Measurements from ENCODE around the gene QSOX2.
"Not testable (repeated sequence)": the region's sequence is repeated elsewhere in the genome, so short reads cannot be mapped to it uniquely, and the experiment has no call there.

QSOX2 gene

DNA sequence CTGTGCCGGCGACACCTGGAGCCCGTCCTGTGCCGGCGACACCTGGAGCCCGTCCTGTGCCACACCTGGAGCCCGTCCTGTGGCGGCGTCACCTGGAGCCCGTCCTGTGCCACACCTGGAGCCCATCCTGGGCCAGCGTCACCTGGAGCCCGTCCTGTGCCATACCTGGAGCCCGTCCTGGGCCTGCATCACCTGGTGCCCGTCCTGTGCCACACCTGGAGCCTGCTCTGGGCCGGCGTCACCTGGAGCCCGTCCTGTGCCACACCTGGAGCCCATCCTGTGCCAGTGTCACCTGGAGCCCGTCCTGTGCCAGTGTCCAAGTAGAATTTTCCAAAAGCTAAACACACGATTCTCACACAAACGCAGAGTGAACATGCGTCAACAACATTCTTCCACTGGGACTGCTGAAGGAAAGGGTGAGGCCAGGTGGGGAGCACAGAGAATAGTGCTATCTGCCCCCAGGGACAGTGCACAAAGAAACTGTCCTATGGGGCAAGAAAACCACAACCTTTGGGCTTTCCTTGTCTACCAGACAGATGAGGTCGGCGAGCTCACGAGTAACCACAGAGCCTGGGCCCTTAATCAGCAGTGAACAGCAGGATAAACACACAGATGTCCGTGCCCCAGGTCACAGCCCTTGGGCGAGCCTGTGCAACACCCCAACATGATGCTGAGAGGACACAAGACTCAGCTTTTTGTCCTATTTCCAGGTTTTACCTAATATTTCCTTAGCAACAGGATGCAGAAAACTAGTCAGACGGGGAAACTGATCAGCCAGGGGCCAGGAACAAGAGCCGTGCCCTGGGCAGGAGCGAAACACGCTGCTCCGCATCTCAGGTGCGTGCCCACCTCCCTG lies 7.9 kb downstream of the QSOX2 start:
- Histone ChIP-seq H3K27me3 (ENCODE audit: insufficient read depth, poor library complexity, severe bottlenecking) (no peaks in the 10 kb centered on the region), H3K9me3 (ENCODE audit: severe bottlenecking) (no peaks in the 10 kb centered on the region), H3K4me3 (ENCODE audit: severe bottlenecking) (no peak overlapping the region), H3K36me3 (ENCODE audit: low read depth) (no peaks in the 10 kb centered on the region), H3K4me1 (ENCODE audit: insufficient read depth, poor library complexity, severe bottlenecking) (no peaks in the 10 kb centered on the region), H3K27ac (ENCODE audit: poor library complexity, severe bottlenecking) (no peak overlapping the region)
- TF ChIP-seq, protein P1, sequence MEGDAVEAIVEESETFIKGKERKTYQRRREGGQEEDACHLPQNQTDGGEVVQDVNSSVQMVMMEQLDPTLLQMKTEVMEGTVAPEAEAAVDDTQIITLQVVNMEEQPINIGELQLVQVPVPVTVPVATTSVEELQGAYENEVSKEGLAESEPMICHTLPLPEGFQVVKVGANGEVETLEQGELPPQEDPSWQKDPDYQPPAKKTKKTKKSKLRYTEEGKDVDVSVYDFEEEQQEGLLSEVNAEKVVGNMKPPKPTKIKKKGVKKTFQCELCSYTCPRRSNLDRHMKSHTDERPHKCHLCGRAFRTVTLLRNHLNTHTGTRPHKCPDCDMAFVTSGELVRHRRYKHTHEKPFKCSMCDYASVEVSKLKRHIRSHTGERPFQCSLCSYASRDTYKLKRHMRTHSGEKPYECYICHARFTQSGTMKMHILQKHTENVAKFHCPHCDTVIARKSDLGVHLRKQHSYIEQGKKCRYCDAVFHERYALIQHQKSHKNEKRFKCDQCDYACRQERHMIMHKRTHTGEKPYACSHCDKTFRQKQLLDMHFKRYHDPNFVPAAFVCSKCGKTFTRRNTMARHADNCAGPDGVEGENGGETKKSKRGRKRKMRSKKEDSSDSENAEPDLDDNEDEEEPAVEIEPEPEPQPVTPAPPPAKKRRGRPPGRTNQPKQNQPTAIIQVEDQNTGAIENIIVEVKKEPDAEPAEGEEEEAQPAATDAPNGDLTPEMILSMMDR (IDR thresholded peaks at IDR 0.05; ENCODE audit: poor library complexity, severe bottlenecking), result no peak
- ATAC-seq (ENCODE audit: low read depth), result no peak
- no peak for DNase-seq (ENCODE audit: low spot score)

DNA sequence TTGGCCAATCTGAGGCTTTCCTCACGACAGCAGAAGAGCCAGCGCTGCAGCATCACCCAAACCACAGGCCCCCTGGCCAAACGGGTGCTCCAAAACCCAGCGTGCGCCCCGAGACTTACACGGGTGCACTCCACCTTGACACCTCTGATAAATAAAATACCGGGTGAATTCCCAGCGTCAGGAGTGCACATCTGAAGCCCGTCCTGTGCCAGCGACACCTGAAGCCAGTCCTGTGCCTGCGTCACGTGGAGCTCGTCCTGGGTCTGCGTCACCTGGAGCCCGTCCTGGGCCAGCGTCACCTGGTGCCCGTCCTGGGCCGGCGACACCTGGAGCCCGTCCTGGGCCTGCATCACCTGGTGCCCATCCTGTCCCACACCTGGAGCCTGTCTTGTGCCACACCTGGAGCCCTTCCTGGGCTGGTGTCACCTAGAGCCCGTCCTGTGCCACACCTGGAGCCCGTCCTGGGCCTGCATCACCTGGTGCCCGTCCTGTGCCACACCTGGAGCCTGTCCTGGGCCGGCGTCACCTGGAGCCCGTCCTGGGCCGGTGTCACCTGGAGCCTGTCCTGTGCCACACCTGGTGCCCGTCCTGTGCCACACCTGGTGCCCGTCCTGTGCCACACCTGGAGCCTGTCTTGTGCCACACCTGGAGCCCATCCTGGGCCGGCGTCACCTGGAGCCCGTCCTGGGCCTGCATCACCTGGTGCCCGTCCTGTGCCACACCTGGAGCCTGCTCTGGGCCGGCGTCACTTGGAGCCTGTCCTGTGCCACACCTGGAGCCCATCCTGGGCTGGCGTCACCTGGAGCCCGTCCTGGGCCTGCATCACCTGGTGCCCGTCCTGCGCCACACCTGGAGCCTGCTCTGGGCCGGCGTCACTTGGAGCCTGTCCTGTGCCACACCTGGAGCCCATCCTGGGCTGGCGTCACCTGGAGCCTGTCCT lies 8.9 kb downstream of the QSOX2 start:
- ATAC-seq (ENCODE audit: low read depth); H3K27ac ChIP-seq (ENCODE audit: poor library complexity, severe bottlenecking); H3K4me1 ChIP-seq (ENCODE audit: insufficient read depth, poor library complexity, severe bottlenecking); H3K36me3 ChIP-seq (ENCODE audit: low read depth); DNase-seq (ENCODE audit: low spot score); H3K27me3 ChIP-seq (ENCODE audit: insufficient read depth, poor library complexity, severe bottlenecking); H3K4me3 ChIP-seq (ENCODE audit: severe bottlenecking); H3K9me3 ChIP-seq (ENCODE audit: severe bottlenecking): not testable (repeated sequence)

DNA sequence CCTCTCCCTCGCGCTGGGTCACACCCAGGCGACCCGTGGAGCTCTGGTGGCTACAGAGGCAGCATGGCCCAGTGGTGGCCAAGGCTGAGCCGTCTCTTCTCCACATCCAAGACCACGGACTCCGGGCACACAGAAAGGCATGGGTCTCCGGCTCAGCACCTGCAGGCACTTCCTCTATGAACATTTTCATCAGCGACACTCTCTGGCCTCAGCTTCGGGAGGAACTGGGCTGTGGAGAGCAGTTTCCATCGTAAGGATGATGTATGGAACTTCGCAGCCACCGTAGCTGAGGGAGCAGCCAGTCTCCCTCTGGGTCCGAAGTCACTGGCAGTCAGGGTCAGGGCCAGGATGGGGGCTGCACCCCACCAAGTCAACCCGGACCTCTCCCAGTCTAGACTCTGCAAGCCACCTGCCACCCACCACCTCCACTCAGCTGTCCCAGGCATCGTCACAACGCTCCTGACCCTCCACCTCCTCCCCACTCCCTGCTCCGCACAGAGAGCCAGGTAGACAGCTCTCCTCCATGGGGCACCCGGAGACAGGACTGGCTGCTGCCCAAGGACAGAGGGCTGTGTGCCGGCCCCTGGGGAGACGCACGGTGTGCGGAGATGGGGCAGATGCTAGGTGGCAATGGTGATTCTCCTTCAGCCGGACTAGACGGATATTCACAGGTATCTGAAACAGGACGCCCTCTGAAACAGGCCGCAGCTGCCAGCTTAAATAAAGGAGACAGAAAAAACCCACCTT lies 9.7 kb downstream of the QSOX2 start:
- Histone ChIP-seq H3K4me1 (ENCODE audit: insufficient read depth, poor library complexity, severe bottlenecking) (no peaks in the 10 kb centered on the region), H3K27ac (ENCODE audit: poor library complexity, severe bottlenecking) (no peak overlapping the region), H3K9me3 (ENCODE audit: severe bottlenecking) (no peaks in the 10 kb centered on the region), H3K36me3 (ENCODE audit: low read depth) (no peaks in the 10 kb centered on the region), H3K4me3 (ENCODE audit: severe bottlenecking) (no peak overlapping the region), H3K27me3 (ENCODE audit: insufficient read depth, poor library complexity, severe bottlenecking) (no peaks in the 10 kb centered on the region)
- TF ChIP-seq, protein P1 (IDR thresholded peaks at IDR 0.05; ENCODE audit: poor library complexity, severe bottlenecking), result no peak
- ATAC-seq (ENCODE audit: low read depth) (no peak), DNase-seq (ENCODE audit: low spot score) (no peak)

DNA sequence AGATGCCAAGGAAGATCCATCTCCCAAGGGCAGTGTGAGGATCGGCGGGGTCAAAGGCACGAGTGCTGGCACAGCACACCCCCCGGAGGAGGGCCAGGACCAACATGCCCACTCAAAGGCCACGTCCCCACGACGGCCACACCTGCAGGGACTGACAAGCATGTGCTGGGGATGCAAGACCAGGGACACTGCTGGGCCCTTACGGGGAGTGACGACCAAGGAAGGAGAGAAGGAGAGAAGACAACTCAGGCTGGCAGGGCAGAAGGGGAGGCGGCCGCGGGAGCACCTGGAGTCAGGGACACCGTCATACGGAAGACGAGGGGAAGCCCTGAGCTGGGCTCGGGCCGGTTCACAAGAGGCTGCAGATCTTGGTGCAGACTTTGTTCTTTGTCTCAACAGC lies 10.4 kb downstream of the QSOX2 start:
- no peaks in the 10 kb centered on the region for H3K36me3 ChIP-seq (ENCODE audit: low read depth)
- ATAC-seq (ENCODE audit: low read depth), result no peak

More for the DNA sequence above, 10.4 kb downstream of the QSOX2 start:
- TF ChIP-seq, protein P1 (IDR thresholded peaks at IDR 0.05; ENCODE audit: poor library complexity, severe bottlenecking), result no peak
- Histone ChIP-seq H3K9me3 (ENCODE audit: severe bottlenecking) (no peaks in the 10 kb centered on the region), H3K4me1 (ENCODE audit: insufficient read depth, poor library complexity, severe bottlenecking) (no peaks in the 10 kb centered on the region), H3K27ac (ENCODE audit: poor library complexity, severe bottlenecking) (no peak overlapping the region), H3K27me3 (ENCODE audit: insufficient read depth, poor library complexity, severe bottlenecking) (no peaks in the 10 kb centered on the region), H3K4me3 (ENCODE audit: severe bottlenecking) (no peak overlapping the region)
- DNase-seq (ENCODE audit: low spot score), result no peak
